A549 (cell line): ENCODE results near the gene ZDHHC16. TPM values are rescaled to one million over a fixed set of nuclear protein-coding genes. Genes with fewer than 3 reads are reported as not detected.

ENCODE experiments used
- ATAC-seq, 2 experiments: fragments of 200-7000 bp in 1 of 2; fragments of >200 bp in 1 of 2; cut with Nextera tagmentation in 1 of 2; cut with Tn5 transposase in 1 of 2; 3 replicates each; pipeline versions ENCODE4 v1.8.0 to v1.9.1; 2018 to 2020; ENCODE audit warnings: mild to moderate bottlenecking in 1 of 2, moderate library complexity in 1 of 2
- CTCF ChIA-PET: fragments of 300-600 bp; sonication (Branson Sonifier 250); formaldehyde crosslinking; extraction: SDS; loops from one replicate; lab custom pipeline; 2021; ENCODE audit warnings: antibody characterized with exemption, inconsistent platforms; lab: Yijun Ruan, JAX
- POLR2A ChIA-PET: fragments of 350-600 bp; formaldehyde crosslinking; extraction: SDS; loops from one replicate; lab custom pipeline; 2021; ENCODE audit warnings: antibody characterized with exemption, inconsistent platforms; lab: Yijun Ruan, JAX
- DNase-seq, 2 experiments: peaks; one replicate each; pipeline versions ENCODE4 v3.0.0 to v3.0.0-alpha.2; 2011 to 2016; ENCODE audit warnings: low read depth in 1 of 2, low spot score in 1 of 2
- FAIRE-seq: peaks from 2 replicates; lab custom pipeline; 2011; peaks lifted over from hg19 to GRCh38; lab: Jason Lieb, UNC
- H3K27ac ChIP-seq, 2 experiments: fragments of >200 bp; sonication (Bioruptor Twin); formaldehyde crosslinking; 3 replicates each; pipeline ENCODE4 v1.5.1; 2016 to 2017
- H3K4me1 ChIP-seq: fragments of >200 bp; sonication (Bioruptor Twin); formaldehyde crosslinking; 3 replicates; pipeline ENCODE4 v1.6.1; 2016
- H3K4me2 ChIP-seq: fragments of >200 bp; sonication (Bioruptor Twin); formaldehyde crosslinking; 3 replicates; pipeline ENCODE4 v1.6.1; 2016
- H3K4me3 ChIP-seq: fragments of >200 bp; sonication (Bioruptor Twin); formaldehyde crosslinking; 3 replicates; pipeline ENCODE4 v1.5.1; 2016
- H3K9me3 ChIP-seq: fragments of >200 bp; sonication (Bioruptor Twin); formaldehyde crosslinking; 3 replicates; pipeline ENCODE4 v1.6.1; 2016
- CBX8 ChIP-seq: fragments of 200-600 bp; sonication (generic); IDR thresholded peaks from 2 replicates; pipeline ENCODE4 v1.6.1; 2016
- EHMT2 ChIP-seq: fragments of 200-600 bp; sonication (generic); IDR thresholded peaks from 2 replicates; pipeline ENCODE4 v1.6.1; 2016; ENCODE audit warnings: antibody characterized with exemption, low read depth, mild to moderate bottlenecking, moderate library complexity
- ESRRA ChIP-seq: fragments of 150-350 bp; IDR thresholded peaks from 2 replicates; pipeline ENCODE4 v1.6.1; 2014; ENCODE audit warnings: mild to moderate bottlenecking, low read length, borderline replicate concordance
- FOXS1 ChIP-seq: fragments of 250-450 bp; sonication (Bioruptor Pico); IDR thresholded peaks from 2 replicates; pipeline ENCODE4 v1.5.0; 2020; ENCODE audit warnings: mild to moderate bottlenecking, moderate library complexity
- HDAC2 ChIP-seq: fragments of 200-600 bp; sonication (generic); IDR thresholded peaks from 2 replicates; pipeline ENCODE4 v1.6.1; 2016
- HOXB5 ChIP-seq: fragments of 250-450 bp; sonication (Bioruptor Pico); IDR thresholded peaks from 2 replicates; pipeline ENCODE4 v1.5.0; 2020; ENCODE audit warnings: mild to moderate bottlenecking, moderate library complexity
- JUN ChIP-seq, 2 experiments: fragments of >200 bp; sonication (Bioruptor Twin); formaldehyde crosslinking; IDR thresholded peaks; 2 replicates in 1 of 2; 3 replicates in 1 of 2; pipeline ENCODE4 v1.6.1; 2016 to 2017
- MAFK ChIP-seq: fragments of 450-650 bp; IDR thresholded peaks from 2 replicates; pipeline ENCODE4 v1.6.1; 2014; ENCODE audit not compliant: partially characterized antibody
- MAZ ChIP-seq: fragments of 150-350 bp; IDR thresholded peaks from 2 replicates; pipeline ENCODE4 v1.6.1; 2014; ENCODE audit warnings: antibody characterized with exemption, low read depth, low read length, borderline replicate concordance
- NFE2L2 ChIP-seq: fragments of 150-350 bp; conservative IDR thresholded peaks from 2 replicates; pipeline ENCODE4 v1.6.1; 2014; ENCODE audit warnings: low read length
- RFX5 ChIP-seq: fragments of 450-650 bp; IDR thresholded peaks from 2 replicates; pipeline ENCODE4 v1.7.1; 2014; ENCODE audit warnings: antibody characterized with exemption, mild to moderate bottlenecking, moderate library complexity
- TFCP2L1 ChIP-seq: fragments of 250-450 bp; sonication (Bioruptor Pico); IDR thresholded peaks from 2 replicates; pipeline ENCODE4 v1.5.0; 2021; ENCODE audit warnings: mild to moderate bottlenecking
- TP53 ChIP-seq: fragments of 250-450 bp; sonication (Bioruptor Pico); IDR thresholded peaks from 2 replicates; pipeline ENCODE4 v1.5.0; 2021; ENCODE audit warnings: mild to moderate bottlenecking, moderate library complexity
- ZC3H11A ChIP-seq: fragments of 450-650 bp; IDR thresholded peaks from 2 replicates; pipeline ENCODE4 v1.6.1; 2014; ENCODE audit warnings: antibody characterized with exemption, mild to moderate bottlenecking
- WGBS: methylation state at CpG from one replicate; pipeline ENCODE4 v1.1.6; 2017; ENCODE audit errors: missing lambda C conversion rate; 5-methylcytosine and 5-hydroxymethylcytosine counted together
- polyA plus RNA-seq, 4 experiments: library from polyadenylated mRNA; depleted of rRNA in 3 of 4; stranded (reverse); fragments of >200 nt; fragmentation: RNase III in 1 of 4; extraction: RNeasy Plus Mini Kit Qiagen cat#74134 plus additional on column Dnase treatment in 1 of 4; gene quantifications; 2 replicates in 3 of 4; 3 replicates in 1 of 4; pipeline ENCODE4 v1.2.3, GENCODE V29; 2011 to 2017
- TF ChIP-seq, protein P1 (sequence below): fragments of 250-450 bp; sonication (Bioruptor Pico); IDR thresholded peaks from 2 replicates; pipeline ENCODE4 v1.5.0; 2020; ENCODE audit warnings: low read depth, mild to moderate bottlenecking, moderate library complexity
- TF ChIP-seq, protein P2 (sequence below): fragments of 450-650 bp; IDR thresholded peaks from 2 replicates; pipeline ENCODE4 v1.6.1; 2014; ENCODE audit warnings: antibody characterized with exemption
- TF ChIP-seq, protein P3 (sequence below): IDR thresholded peaks from 2 replicates; pipeline ENCODE4 v1.6.1; 2012; ENCODE audit warnings: low read depth, borderline replicate concordance

The ZDHHC16 gene
- polyA plus RNA-seq, 2 of the 4 experiments (the other 2 are of a cell fraction) = 47.7 to 57.0 TPM

DNA sequence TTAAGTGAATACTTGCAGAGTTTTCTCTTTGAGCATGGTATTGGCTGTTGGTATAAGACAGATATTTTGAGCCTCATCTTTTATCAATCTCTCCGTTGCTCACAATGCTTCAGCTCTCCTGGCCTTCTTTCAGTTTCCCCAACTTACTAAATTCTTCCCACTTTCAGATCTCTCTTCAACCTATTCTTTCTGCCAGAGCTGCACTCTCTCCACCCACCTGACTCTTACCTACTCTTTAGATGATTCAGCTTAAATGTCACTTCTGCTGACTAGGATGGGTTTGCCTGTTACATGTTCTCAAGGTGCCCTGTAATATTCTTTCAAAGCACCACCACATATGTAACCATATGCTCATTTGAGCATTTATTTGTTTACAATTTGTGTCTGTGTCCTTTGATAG is 1.8 kb upstream of the ZDHHC16 start:
- Histone ChIP-seq H3K4me3 (no peak overlapping the region), H3K9me3 (no peaks in the 10 kb centered on the region), H3K4me1 (peaks cover 27% of the 10 kb centered on the region), H3K4me2 (no peak overlapping the region; the same call in 2 of the 3 replicates)
- CTCF ChIA-PET = interaction anchor here (0.6 to 3.1 kb wide), 8 partner anchors 10 to 806 kb away, joined by 3 to 10 read pairs (median 5); no protein-coding TSS in a partner anchor
- POLR2A ChIA-PET = no interaction called here
- DNase-seq = no peak
- ATAC-seq = no peak
- WGBS = 92% methylated on average over 1 of the region's 1 CpG
- TF ChIP-seq MAFK (peak; percentile 10), ZC3H11A (no peak), HDAC2 (no peak)
- TF ChIP-seq, protein P1, sequence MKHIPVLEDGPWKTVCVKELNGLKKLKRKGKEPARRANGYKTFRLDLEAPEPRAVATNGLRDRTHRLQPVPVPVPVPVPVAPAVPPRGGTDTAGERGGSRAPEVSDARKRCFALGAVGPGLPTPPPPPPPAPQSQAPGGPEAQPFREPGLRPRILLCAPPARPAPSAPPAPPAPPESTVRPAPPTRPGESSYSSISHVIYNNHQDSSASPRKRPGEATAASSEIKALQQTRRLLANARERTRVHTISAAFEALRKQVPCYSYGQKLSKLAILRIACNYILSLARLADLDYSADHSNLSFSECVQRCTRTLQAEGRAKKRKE = no peak
- TF ChIP-seq, all 56 proteins: peak for 1
- H3K27ac ChIP-seq = no peak overlapping the region
- no peak for FAIRE-seq

DNA sequence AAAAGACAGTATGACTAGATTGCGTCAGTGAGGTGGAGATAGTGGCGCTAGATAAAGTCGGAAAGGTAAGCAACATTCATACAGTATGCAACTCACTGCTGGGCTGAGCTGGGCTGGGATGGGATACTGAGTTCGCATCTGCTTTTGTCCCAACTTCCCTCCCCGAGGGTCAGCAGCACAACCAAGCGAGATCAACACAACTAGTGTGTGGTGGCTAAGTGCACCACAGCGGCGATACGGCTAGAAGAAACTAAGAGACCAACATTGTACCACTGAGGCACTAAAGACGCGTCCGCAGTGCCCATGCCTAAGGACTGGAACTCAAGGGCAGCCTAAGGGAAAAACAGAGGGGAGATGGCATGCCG is 636 bp upstream of the ZDHHC16 start:
- CTCF ChIA-PET = interaction anchor here (0.6 to 3.1 kb wide), 10 partner anchors 9 to 167 kb away, joined by 3 to 10 read pairs (median 4); no protein-coding TSS in a partner anchor
- 3% methylated on average over 13 of the region's 13 CpGs for WGBS
- ATAC-seq (peak; percentile 7 to 14; a peak in 4 of 6 replicates), FAIRE-seq (no peak), DNase-seq (no peak)
- H3K9me3 ChIP-seq = no peaks in the 10 kb centered on the region
- H3K4me2 ChIP-seq = peak overlapping the region; percentile 78
- H3K27ac ChIP-seq = peak overlapping the region; percentile 80 to 92
- POLR2A ChIA-PET = interaction anchor here (0.7 kb wide), 1 partner anchor 69 kb away, joined by 3 read pairs; no protein-coding TSS in a partner anchor
- peaks cover 27% of the 10 kb centered on the region for H3K4me1 ChIP-seq
- TF ChIP-seq, protein P2, sequence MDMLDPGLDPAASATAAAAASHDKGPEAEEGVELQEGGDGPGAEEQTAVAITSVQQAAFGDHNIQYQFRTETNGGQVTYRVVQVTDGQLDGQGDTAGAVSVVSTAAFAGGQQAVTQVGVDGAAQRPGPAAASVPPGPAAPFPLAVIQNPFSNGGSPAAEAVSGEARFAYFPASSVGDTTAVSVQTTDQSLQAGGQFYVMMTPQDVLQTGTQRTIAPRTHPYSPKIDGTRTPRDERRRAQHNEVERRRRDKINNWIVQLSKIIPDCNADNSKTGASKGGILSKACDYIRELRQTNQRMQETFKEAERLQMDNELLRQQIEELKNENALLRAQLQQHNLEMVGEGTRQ = no peak
- H3K4me3 ChIP-seq = peak overlapping the region; percentile 79

DNA sequence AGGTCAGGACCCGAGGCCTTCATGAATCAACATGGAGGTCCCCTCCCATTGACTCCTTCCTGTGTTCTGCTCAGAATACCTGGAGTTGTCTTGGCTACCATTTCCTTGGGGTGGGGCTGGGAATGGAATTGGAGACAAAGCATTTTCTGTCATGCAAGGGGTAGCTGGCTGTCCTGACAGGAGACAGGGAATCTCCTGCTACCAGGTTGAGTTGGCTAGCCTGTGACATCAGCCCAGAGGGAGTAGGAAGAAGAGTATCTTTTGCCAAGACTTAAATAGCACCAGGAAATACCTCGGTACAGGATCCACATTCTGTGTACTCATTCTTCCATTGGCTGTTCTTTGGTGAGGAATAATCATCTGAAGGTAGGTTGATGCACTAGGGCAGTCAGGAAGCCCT is 4.9 kb downstream of the ZDHHC16 start:
- Histone ChIP-seq H3K9me3 (no peaks in the 10 kb centered on the region), H3K27ac (no peak overlapping the region), H3K4me2 (no peak overlapping the region), H3K4me3 (no peak overlapping the region), H3K4me1 (peaks cover 21% of the 10 kb centered on the region)
- ChIA-PET CTCF (interaction anchor here (1.3 to 6.9 kb wide), 3 partner anchors 9 to 102 kb away, joined by 4 to 58 read pairs (median 6); no protein-coding TSS in a partner anchor), POLR2A (no interaction called here)
- TF ChIP-seq RFX5 = no peak
- no peak for TF ChIP-seq CBX8
- TF ChIP-seq TP53 (CRISPR knock-in tag) = no peak
- no peak for TF ChIP-seq HOXB5 (CRISPR knock-in tag)
- TF ChIP-seq ESRRA = no peak
- TF ChIP-seq, protein P3, sequence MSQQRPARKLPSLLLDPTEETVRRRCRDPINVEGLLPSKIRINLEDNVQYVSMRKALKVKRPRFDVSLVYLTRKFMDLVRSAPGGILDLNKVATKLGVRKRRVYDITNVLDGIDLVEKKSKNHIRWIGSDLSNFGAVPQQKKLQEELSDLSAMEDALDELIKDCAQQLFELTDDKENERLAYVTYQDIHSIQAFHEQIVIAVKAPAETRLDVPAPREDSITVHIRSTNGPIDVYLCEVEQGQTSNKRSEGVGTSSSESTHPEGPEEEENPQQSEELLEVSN = no peak
- TF ChIP-seq MAZ = no peak
- TF ChIP-seq EHMT2 = no peak
- TF ChIP-seq NFE2L2 = no peak
- TF ChIP-seq JUN (IDR thresholded peaks at IDR 0.05) = no peak
- no peak for TF ChIP-seq TFCP2L1 (CRISPR knock-in tag)
- FAIRE-seq = no peak
- WGBS = 77% methylated on average over 2 of the region's 2 CpGs
- no peak for DNase-seq
- ATAC-seq = no peak

DNA sequence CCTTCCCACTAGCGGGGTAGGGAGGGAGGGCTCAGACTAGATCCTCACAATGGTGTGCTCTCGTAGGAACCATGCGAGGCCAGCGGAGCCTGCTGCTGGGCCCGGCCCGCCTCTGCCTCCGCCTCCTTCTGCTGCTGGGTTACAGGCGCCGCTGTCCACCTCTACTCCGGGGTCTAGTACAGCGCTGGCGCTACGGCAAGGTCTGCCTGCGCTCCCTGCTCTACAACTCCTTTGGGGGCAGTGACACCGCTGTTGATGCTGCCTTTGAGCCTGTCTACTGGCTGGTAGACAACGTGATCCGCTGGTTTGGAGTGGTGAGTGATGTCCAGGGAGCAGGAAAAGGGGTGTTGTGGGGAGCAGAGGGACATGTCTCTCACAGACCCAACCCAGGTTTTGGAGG is 5.6 kb downstream of the ZDHHC16 start:
- no peak for FAIRE-seq
- no peak overlapping the region for H3K4me2 ChIP-seq

More for the DNA sequence above, 5.6 kb downstream of the ZDHHC16 start:
- CTCF ChIA-PET = interaction anchor here (2.0 to 6.9 kb wide), 2 partner anchors 10 to 14 kb away, joined by 8 to 58 read pairs; no protein-coding TSS in a partner anchor
- no peak overlapping the region for H3K4me3 ChIP-seq
- no peaks in the 10 kb centered on the region for H3K9me3 ChIP-seq
- 93% methylated on average over 15 of the region's 17 CpGs for WGBS
- H3K4me1 ChIP-seq = peaks cover 21% of the 10 kb centered on the region
- DNase-seq = no peak
- no peak for TF ChIP-seq FOXS1
- TF ChIP-seq, all 56 proteins: peak for 0
- POLR2A ChIA-PET = no interaction called here
- H3K27ac ChIP-seq = no peak overlapping the region
- no peak for ATAC-seq
